HG02623 (cell line): ENCODE data around the gene DUOXA2.
"Not testable (repeated sequence)": the region's sequence is repeated elsewhere in the genome, so short reads cannot be mapped to it uniquely, and the experiment has no call there.

Experiments used
- ATAC-seq: cut with Tn5 transposase; IDR thresholded peaks from one replicate; pipeline ENCODE4 v1.9.1; 2021; ENCODE audit warnings: moderate library complexity; ENCODE audit not compliant: unreplicated experiment

The DUOXA2 gene

DNA sequence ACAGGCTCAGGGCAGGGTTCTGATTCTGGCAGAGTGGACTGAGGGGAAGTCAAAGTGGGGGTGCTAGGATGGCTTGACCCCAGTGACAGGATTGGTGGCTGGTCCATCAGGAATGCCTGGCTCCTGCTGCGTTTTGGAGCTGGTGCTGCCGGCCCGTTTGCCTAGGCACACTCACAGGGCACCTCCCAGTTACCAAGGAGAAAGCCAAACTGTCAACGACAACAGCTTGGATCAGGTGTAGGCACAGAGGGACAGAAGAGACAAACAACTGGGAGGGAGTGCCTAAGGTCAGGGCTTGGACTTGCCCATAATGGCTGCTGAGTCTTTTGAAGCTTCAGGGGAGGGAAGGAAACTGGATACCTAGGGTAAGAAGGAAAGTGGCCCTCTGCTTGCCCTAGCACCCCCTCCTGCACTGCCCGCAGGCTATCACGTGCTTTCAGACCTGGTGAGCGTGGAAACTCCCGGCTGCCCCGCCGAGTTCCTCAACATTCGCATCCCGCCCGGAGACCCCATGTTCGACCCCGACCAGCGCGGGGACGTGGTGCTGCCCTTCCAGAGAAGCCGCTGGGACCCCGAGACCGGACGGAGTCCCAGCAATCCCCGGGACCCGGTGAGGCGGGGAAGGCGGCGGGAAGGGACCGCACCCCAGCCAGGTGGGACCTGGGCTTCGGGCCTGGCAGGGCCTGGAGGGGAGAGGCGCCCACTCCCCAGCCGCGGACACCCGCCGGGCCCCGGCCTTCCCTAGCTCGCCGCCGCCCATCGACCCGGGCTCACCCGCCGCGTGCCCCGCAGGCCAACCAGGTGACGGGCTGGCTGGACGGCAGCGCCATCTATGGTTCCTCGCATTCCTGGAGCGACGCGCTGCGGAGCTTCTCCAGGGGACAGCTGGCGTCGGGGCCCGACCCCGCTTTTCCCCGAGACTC is 20.8 kb downstream of the DUOXA2 start:
- no peak for ATAC-seq

DNA sequence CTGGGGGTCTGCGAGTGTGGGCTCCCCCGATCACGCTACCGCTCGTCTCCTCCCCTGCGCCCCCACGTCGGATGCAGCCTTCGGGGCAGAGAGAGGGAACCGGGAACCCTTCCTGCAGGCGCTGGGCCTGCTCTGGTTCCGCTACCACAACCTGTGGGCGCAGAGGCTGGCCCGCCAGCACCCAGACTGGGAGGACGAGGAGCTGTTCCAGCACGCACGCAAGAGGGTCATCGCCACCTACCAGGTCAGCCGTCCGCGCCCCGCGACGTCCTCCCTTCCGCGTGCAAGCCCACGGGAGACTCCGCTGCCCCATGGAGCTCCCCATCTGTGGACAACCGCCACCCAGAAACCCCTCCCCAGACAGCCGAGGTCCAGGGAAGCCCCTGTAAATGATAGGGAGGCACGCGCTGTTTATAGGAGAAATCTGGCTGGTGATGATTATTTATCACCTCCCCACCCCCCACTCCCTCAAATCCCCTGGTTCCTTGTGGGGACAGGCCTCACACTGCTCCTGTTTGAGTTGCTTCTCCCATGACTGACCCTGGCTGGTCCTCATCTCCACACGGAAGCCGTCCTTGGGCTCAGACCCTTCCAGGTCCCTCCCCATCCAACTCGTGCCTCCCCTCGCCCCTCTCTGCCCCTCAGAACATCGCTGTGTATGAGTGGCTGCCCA is 21.7 kb downstream of the DUOXA2 start:
- not testable (repeated sequence) for ATAC-seq

DNA sequence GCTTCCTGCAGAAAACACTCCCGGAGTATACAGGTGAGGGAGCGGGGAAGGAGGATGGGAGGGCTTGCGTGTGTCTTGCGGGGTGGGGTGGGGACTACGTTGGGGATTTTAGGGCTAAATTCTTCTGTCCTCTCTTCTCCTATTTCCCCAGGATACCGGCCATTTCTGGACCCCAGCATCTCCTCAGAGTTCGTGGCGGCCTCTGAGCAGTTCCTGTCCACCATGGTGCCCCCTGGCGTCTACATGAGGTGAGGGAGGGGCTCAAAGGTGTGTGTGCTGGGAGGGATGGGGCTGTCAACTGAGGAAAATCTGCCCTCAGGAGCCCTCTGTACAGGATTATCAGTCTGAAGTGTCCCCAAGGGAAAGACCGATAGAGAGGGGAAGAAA is 22.2 kb downstream of the DUOXA2 start:
- no peak for ATAC-seq

GRCh38 chr15:45137703-45138102 is 23.6 kb downstream of the DUOXA2 start:
- ATAC-seq = no peak

GRCh38 chr15:45138814-45139765 is 25.0 kb downstream of the DUOXA2 start:
- ATAC-seq = no peak

DNA sequence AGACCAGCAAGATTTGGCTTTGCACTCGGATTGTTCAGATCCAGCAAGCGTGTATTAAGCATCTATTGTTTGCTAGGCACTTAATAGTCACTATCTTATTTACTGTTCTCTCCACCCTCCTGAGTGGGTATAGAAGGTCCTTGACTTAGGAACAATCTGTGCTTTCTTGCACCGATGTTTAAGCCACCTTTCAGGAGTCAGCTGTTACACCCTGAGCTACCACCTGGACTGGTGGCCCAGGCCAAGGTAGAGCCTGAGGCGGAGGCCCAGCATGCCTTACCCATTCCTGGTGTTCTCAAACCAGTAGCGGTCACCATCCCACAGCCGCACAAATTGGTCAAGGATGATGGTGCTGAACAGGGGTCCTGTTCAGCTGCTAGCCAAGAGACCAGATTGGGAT is 25.6 kb downstream of the DUOXA2 start:
- no peak for ATAC-seq

DNA sequence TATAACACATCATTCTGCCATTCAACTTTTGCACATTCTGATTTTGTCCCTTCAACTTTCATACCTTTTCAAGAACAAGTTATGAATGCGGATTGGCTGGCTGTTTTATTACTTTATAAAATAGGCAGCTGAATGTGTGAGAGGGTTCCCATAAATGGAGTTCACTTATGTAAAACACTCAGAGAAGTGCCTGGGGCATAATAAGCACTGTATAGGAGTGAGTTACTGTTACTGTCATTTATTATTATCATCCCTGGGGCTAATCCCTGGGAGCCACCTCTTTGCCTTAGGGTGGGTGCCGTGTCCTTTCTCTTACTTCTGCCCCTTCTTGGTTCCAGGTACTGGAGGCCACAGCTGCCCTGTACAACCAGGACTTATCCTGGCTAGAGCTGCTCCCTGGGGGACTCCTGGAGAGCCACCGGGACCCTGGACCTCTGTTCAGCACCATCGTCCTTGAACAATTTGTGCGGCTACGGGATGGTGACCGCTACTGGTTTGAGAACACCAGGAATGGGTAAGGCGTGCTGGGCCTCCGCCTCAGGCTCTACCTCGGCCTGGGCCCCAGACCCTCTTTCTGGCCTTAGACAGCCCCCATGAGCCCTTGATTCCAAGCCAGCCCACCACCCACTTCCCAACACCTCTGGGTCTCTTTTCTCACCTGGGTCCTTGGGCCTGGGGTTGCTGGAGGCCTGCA is 26.6 kb downstream of the DUOXA2 start:
- ATAC-seq = no peak

- ATAC-seq = no peak
Observed at GRCh38 chr15:45141386-45141785, 27.3 kb downstream of the DUOXA2 start.

- no peak for ATAC-seq
Observed at GRCh38 chr15:45143056-45143455, 28.9 kb downstream of the DUOXA2 start.

DNA sequence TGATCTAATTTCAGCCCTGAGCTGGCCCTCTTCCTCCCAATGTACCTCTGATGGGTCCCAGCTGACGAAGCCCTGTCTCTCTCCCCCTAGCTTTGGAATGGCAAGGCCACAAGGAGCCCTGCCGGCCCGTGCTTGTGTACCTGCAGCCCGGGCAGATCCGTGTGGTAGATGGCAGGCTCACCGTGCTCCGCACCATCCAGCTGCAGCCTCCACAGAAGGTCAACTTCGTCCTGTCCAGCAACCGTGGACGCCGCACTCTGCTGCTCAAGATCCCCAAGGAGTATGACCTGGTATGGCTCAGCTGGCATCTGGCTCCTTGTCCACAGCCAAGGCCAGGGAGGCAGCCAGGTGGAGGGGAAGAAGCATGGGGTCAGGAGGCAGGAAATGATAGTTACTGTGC is 29.8 kb downstream of the DUOXA2 start:
- no peak for ATAC-seq

DNA sequence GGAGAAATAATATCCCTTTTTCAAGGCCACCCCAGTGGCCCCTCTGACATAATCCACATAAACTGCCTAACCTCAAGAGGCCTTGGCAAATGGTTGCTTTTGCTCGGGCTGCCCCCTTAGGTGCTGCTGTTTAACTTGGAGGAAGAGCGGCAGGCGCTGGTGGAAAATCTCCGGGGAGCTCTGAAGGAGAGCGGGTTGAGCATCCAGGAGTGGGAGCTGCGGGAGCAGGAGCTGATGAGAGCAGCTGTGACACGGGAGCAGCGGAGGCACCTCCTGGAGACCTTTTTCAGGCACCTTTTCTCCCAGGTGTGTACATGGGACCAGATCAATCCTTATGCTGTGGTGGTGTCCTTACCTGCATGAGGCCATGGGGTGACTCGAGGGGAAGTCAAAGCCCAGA is 30.6 kb downstream of the DUOXA2 start:
- no peak for ATAC-seq

- no peak for ATAC-seq
Observed at GRCh38 chr15:45146405-45146804, 32.3 kb downstream of the DUOXA2 start.

- ATAC-seq = no peak
Observed at GRCh38 chr15:45147606-45148005, 33.5 kb downstream of the DUOXA2 start.

DNA sequence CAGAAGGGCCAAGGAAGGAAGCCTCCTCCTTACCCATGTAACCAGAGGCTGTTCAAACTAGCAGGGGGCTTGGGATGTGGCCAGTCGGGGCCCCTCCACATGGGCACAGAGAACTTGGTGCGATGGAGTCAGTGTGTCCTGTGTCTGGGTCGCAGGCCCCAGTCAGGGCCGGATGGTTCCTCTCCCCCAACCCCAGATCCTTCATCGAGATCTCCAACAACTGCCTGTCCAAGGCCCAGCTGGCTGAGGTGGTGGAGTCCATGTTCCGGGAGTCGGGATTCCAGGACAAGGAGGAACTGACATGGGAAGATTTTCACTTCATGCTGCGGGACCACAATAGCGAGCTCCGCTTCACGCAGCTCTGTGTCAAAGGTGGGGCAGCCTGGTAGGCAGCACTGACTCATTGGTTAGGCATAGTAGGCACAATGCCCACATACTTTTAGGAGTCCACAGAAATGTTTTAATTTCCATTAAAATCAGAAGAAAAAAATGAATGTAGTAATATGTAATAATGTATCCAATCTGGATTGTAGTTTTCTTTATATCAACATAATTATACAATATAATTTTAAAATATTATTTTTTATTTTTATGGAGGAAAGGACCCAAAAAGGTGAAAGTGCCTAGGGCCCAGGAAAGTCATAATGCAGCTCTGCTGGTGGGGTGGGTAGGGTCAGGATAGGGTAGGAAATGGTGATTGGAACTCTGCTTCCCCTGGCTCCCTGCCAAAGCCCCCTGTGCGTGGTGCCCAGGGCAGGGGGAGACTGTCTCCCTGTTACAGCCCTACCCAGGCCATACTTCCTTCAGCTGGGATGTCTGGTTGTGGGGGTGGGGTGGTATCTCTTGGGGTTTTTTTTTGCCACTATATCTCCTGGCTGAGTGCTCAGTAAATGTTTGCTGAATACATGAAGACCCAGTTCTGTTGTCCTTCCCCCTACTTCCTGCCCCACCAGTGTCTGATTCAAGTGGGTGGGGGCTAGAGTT is 34.2 kb downstream of the DUOXA2 start:
- ATAC-seq = no peak

DNA sequence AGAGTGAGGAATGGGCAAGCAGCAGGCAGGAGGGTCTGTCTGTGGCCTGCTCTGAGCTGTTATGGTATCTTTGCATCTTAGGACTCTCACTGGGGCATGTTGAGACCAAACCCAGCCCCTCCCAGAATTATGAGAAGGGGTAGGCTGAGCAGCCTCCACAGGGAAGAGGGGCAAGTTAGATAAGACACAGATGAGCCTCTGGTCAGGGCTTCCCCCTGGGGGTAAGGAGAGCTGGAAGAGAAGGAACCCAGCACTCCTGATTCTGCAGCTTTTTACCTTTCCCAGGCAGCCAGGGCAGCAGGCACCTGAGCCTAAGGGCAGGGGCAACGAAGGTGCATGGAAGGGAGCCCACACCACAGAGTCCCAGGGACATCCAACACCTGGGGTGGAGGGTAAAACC is 34.9 kb downstream of the DUOXA2 start:
- no peak for ATAC-seq

DNA sequence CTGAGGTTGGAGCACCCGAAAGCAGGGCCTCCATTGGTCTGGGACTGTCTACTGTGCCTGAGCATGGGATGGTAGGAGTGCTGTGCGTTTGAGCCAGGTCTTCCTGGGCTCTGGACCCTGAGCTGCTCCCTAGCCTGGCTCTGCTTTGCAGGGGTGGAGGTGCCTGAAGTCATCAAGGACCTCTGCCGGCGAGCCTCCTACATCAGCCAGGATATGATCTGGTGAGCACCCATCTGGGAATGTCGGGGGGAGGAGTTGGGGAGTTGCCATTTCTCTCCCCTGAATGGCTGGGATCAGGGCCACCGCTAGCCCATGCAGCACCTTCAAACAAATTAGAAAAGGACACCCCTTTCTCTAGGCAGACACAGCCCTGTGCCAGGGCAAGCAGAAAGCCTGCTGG is 36.4 kb downstream of the DUOXA2 start:
- ATAC-seq = no peak

- ATAC-seq = no peak
Observed at GRCh38 chr15:45150997-45151396, 36.9 kb downstream of the DUOXA2 start.

- no peak for ATAC-seq
Observed at GRCh38 chr15:45151998-45152828, 38.1 kb downstream of the DUOXA2 start.

DNA sequence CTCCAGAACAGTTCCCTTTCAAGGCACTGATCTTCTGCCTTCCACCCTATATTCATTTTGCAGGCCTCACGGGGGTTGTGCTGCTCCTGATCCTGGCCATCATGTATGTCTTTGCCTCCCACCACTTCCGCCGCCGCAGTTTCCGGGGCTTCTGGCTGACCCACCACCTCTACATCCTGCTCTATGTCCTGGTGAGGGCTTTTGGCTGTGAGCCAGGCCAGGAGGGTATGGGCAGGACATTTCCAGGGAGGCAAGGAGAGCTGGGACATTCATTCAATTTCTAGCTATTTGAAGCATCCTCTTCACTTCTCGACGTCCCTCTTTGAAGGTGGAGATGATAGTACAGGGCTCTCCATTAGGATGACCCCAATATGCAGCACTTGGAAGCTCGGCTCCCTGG is 41.6 kb downstream of the DUOXA2 start:
- ATAC-seq = no peak
